Adipocyte (in vitro differentiated cells): Measurements from ENCODE around the gene ATXN7L1.

Experiments used
- DNase-seq: peaks from one replicate; pipeline ENCODE4 v3.0.0-alpha.2; 2015; ENCODE audit warnings: low read depth
- H3K27me3 ChIP-seq: replicated peaks from 2 replicates; pipeline ENCODE4 v1.7.0; 2013; ENCODE audit warnings: mild to moderate bottlenecking, low read length, moderate library complexity; ENCODE audit not compliant: control insufficient read depth, insufficient read depth
- H3K36me3 ChIP-seq: 2 replicates; pipeline ENCODE4 v1.7.0; 2013; ENCODE audit warnings: low read length, mild to moderate bottlenecking, moderate library complexity; ENCODE audit not compliant: control insufficient read depth, insufficient read depth, severe bottlenecking
- H3K4me1 ChIP-seq: 2 replicates; pipeline ENCODE4 v1.7.0; 2013; ENCODE audit warnings: mild to moderate bottlenecking, low read length, moderate library complexity; ENCODE audit not compliant: control insufficient read depth, insufficient read depth
- H3K4me3 ChIP-seq: 2 replicates; pipeline ENCODE4 v1.7.0; 2013; ENCODE audit warnings: mild to moderate bottlenecking, low read length, moderate library complexity
- H3K9ac ChIP-seq: 2 replicates; pipeline ENCODE4 v1.7.0; 2013; ENCODE audit warnings: mild to moderate bottlenecking, low read length, moderate library complexity
- H3K9me3 ChIP-seq: 2 replicates; pipeline ENCODE4 v1.7.0; 2013; ENCODE audit warnings: mild to moderate bottlenecking, low read length, moderate library complexity; ENCODE audit not compliant: control insufficient read depth

Gene ATXN7L1

DNA sequence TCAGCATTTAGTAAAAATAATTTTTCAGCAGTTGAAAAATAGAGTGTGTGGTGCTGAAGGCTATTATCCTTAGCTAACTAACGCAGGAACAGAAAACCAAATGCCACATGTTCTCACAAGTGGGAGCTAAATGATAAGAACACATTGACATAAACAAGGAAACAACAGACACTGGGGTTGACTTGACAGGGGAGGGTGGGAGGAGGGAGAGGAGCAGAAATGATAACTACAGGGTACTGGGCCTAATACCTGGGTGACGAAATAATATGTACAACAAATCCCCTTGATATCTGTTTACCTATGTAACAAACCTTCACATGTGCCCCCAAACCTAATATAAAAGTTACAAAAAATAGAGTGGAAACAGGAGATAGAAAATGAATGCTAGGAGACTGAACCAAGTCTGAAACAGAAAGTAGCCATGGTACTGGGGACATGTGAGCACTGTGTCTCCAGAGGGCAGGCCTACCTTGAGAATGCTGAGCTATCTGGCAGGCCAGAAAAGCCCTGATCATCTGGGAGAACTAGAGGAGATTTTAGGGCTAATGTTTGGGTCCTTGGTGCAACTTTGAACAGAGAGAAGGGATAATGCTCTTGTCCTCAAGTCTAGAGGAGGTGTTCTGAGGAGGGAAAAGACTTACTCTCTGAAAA, 290.4 kb downstream of the ATXN7L1 start:
- H3K9me3 ChIP-seq, result no peaks in the 10 kb centered on the region
- no peak for DNase-seq

DNA sequence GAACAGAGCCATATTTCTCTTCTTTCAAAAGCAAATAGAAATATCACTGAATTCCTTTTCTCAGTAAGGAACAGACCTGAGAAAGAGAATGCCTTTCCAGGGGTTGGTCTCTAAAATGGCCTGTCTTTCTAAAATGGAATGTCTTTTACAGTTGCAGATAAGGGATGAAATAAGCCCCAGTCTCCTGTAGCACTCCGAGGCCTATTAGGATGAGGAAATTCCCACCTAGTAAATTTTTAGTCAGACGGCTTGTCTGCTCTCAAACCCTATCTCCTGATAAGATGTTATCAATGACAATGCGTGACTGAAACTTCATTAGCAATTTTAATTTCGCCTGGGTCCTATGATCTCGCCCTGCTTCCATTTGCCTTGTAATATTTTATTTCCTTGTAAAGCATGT, 292.2 kb downstream of the ATXN7L1 start:
- Histone ChIP-seq H3K4me1 (peaks cover 5% of the 10 kb centered on the region), H3K4me3 (no peak overlapping the region), H3K27me3 (no peaks in the 10 kb centered on the region), H3K9ac (no peak overlapping the region), H3K9me3 (no peaks in the 10 kb centered on the region), H3K36me3 (no peaks in the 10 kb centered on the region)
- DNase-seq, result no peak

More for the DNA sequence above, 290.4 kb downstream of the ATXN7L1 start:
- H3K4me3 ChIP-seq, result no peak overlapping the region
- H3K36me3 ChIP-seq, result no peaks in the 10 kb centered on the region
- H3K27me3 ChIP-seq, result no peaks in the 10 kb centered on the region
- peaks cover 7% of the 10 kb centered on the region for H3K4me1 ChIP-seq
- no peak overlapping the region for H3K9ac ChIP-seq

DNA sequence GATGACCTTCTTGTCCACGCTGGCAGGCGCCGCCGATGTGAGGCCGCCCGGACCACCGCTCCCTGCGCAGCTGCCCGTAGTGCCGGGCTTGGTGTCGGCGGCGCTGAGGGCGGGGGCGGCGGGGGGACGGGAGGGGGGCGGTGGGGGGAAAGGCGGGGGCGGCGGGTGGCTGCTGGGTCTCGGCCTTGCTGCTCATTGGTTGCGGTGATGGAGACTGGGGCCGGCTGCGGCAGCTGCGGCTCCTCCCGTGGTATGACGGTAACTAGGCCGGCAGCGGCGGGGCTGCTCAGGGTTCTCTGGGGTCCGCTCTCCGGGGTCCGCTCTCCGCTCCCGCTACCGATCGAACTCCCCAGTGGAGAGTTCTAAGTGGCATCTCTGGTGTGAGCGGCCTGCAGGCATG, 293.3 kb downstream of the ATXN7L1 start:
- no peaks in the 10 kb centered on the region for H3K27me3 ChIP-seq
- H3K4me3 ChIP-seq, result no peak overlapping the region
- DNase-seq, result no peak

DNA sequence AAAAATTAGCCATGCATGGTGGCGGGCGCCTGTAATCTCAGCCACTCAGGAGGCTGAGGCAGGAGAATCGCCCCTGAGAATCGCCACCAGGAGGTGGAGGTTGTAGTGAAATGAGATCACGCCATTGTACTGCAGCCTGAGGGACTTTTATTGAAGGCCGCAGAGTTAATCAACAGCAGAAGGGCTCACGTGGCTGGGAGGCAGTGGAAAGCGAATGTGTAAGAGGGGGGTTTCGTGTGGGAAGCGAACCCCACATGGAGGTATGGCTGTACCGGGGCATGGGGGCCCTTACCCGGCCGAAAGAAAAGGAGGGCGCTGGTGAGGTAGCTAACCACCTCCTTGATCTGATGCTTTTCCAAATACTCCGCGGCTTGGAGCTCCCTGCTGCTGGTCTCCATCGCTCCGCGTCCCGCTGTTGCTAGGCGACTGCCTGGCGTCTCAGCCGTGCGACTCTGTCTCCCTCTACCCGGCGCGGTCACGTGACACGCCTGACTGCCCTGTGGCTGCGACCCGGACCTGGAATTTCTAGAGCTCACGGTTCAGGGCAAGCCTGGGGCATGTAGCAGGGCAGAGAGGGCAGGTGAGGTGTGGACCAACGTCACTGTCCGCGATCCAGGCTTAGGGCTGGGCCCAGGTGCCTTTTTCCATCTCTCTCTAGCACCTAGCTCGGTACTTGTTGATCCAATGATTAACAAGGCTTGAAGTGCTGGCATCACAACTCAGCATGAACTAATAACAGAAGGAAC, 295.2 kb downstream of the ATXN7L1 start, which contains the start of gene EFCAB10:
TSS of gene EFCAB10 (minus strand) at position 428 of the 746 bp plus-strand sequence. CDS start at position 398, 30 bp downstream.
- peaks cover 8% of the 10 kb centered on the region for H3K4me1 ChIP-seq
- no peak within 1 kb of the TSS for H3K9ac ChIP-seq
- H3K4me3 ChIP-seq, result peak within 1 kb of the TSS; percentile 64
- H3K27me3 ChIP-seq, result no peaks in the 10 kb centered on the region
- H3K9me3 ChIP-seq, result no peaks in the 10 kb centered on the region
- H3K36me3 ChIP-seq, result no peaks in the 10 kb centered on the region
- DNase-seq, result peak; percentile 39

More for the DNA sequence above, 293.3 kb downstream of the ATXN7L1 start:
- no peaks in the 10 kb centered on the region for H3K9me3 ChIP-seq
- no peaks in the 10 kb centered on the region for H3K36me3 ChIP-seq
- H3K4me1 ChIP-seq, result peaks cover 8% of the 10 kb centered on the region
- no peak overlapping the region for H3K9ac ChIP-seq

DNA sequence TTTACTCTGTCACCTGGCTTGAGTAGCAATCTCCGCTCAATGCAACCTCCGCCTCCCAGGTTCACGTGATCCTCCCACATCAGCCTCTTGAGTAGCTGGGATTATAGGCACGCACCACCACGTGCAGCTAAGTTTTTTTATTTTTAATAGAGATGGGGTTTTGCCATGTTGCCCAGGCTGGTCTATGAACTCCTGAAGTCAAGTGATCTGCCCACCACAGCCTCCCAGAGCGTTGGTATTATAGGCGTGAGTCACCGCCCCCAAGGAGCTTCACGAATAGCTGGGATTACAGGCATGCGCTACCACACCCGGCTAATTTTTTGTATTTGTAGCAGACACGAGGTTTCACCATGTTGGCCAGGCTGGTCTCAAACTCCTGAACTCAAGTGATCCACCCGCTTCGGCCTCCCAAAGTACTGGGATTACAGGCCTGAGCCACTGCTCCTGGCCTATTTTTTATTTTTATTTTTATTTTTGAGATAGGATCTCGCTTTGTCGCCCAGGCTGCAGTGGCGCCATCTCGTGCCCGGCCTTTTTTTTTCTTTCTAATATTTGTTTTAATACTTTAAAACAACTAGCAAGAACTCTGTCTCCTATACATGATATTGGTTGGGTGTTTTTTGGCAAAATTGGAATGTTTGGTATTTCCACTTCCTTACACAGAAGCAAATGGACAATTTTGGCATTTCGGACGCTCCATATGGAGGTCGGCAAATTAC, 296.2 kb downstream of the ATXN7L1 start:
- Histone ChIP-seq H3K4me3 (no peak overlapping the region), H3K9ac (no peak overlapping the region), H3K9me3 (no peaks in the 10 kb centered on the region), H3K27me3 (no peaks in the 10 kb centered on the region), H3K4me1 (peaks cover 8% of the 10 kb centered on the region), H3K36me3 (no peaks in the 10 kb centered on the region)
- no peak for DNase-seq

DNA sequence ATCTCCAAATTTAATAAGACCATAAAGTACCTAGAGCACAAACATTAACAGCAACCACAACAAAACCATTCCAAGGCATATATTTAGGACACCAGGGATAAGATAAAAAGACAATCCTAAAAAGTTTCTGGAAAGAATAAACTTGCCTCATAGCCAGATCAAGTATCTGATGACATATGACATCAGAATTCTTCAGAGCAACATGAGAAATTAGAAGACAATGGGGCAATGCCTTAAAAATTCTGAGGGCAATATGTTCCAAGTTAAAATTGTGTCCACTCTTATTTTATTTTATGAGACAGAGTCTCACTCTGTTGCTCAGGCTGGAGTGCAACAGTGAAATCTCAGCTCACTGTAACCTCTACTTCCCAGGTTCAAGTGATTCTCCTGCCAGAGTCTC, 297.9 kb downstream of the ATXN7L1 start:
- H3K9ac ChIP-seq, result no peak overlapping the region
- H3K9me3 ChIP-seq, result no peaks in the 10 kb centered on the region
- H3K27me3 ChIP-seq, result no peaks in the 10 kb centered on the region
- H3K4me3 ChIP-seq, result no peak overlapping the region
- H3K36me3 ChIP-seq, result no peaks in the 10 kb centered on the region
- DNase-seq, result peak; percentile 76
- H3K4me1 ChIP-seq, result peaks cover 8% of the 10 kb centered on the region

DNA sequence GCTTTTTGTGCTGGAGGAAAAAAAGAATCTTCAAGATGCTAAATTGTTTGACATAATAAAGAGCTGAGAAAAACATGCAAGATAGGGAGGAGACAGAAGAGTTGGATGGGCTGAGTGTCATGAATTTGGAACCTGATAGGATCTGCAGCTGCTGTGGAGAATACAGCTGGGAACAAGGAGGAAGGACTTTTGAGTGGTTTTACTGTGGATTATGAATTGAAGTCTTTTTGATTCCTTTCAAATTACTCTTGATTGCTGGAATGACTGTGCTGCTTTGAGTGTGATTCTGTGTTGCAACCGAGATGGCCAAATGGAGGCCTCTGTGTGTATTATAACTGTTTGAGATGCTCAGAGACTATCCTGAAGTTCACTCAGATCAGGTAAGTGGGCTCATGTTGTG, 299.1 kb downstream of the ATXN7L1 start:
- H3K27me3 ChIP-seq, result no peaks in the 10 kb centered on the region
- no peak overlapping the region for H3K4me3 ChIP-seq
- no peaks in the 10 kb centered on the region for H3K36me3 ChIP-seq
- peaks cover 8% of the 10 kb centered on the region for H3K4me1 ChIP-seq
- DNase-seq, result peak; percentile 58
- H3K9me3 ChIP-seq, result no peaks in the 10 kb centered on the region
- H3K9ac ChIP-seq, result no peak overlapping the region

DNA sequence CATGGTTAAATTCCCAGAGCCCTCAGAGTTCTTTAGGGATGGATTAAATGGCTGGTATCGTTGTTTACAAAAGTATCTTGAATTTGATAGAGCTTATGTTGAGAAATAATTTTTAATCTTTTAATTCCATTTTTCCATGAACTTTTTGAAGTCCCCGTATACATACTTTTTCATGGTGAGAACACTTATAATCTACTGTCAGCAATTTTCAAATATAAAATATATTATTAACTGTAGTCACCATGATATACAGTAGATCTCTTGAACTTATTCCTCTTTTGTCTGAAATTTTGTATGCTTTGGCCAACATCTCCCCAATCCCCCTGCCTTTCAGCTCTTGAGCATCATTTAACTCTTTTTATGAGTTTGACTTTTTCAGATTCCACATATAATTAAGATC, 304.5 kb downstream of the ATXN7L1 start:
- no peak for DNase-seq
- no peaks in the 10 kb centered on the region for H3K27me3 ChIP-seq
- H3K9me3 ChIP-seq, result no peaks in the 10 kb centered on the region
- H3K4me1 ChIP-seq, result peaks cover 13% of the 10 kb centered on the region
- peaks cover 26% of the 10 kb centered on the region for H3K36me3 ChIP-seq
- H3K9ac ChIP-seq, result no peak overlapping the region
- H3K4me3 ChIP-seq, result no peak overlapping the region

DNA sequence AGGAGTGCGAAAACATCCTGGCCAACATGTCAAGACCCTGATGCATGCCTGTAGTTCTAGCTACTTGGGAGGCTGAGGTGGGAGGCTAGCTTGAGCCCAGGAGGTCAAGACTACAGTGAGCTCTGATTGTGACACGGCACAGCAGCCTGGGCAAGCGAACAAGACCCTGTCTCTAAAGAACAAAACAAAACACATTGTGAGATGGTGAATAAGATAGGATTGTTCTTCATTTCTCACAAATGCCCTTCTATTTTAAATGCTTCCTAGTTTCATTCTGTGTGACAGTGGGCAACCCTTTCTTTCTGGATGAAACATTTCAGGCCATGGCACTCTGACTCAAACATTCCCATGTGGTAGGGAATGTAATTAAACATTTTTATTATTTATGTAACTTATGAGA, 308.6 kb downstream of the ATXN7L1 start:
- peaks cover 64% of the 10 kb centered on the region for H3K36me3 ChIP-seq
- H3K27me3 ChIP-seq, result no peaks in the 10 kb centered on the region
- no peak for DNase-seq
- no peak overlapping the region for H3K4me3 ChIP-seq
- H3K9me3 ChIP-seq, result no peaks in the 10 kb centered on the region
- no peak overlapping the region for H3K9ac ChIP-seq
- peaks cover 13% of the 10 kb centered on the region for H3K4me1 ChIP-seq

DNA sequence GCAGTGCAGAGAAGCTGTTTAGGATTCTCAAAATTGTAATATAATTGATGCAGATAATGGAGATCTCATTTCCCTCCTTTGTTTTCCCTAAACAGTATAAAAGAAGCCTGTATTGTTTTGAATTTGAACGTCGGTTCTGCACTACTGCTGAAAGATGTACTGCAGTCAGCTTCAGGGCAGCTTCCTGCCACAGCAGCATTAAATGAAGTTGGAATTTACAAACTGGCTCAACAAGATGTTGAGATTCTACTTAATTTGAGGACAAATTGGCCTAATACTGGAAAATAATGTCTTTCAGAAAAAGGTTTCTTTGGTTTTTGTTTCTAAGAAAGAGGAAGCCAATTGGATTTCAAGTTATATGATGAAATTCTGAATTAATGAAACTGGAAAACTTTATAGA, 309.4 kb downstream of the ATXN7L1 start:
- no peak for DNase-seq
- Histone ChIP-seq H3K9ac (no peak overlapping the region), H3K27me3 (no peaks in the 10 kb centered on the region), H3K4me1 (peaks cover 13% of the 10 kb centered on the region), H3K9me3 (no peaks in the 10 kb centered on the region), H3K4me3 (no peak overlapping the region), H3K36me3 (peaks cover 70% of the 10 kb centered on the region)

DNA sequence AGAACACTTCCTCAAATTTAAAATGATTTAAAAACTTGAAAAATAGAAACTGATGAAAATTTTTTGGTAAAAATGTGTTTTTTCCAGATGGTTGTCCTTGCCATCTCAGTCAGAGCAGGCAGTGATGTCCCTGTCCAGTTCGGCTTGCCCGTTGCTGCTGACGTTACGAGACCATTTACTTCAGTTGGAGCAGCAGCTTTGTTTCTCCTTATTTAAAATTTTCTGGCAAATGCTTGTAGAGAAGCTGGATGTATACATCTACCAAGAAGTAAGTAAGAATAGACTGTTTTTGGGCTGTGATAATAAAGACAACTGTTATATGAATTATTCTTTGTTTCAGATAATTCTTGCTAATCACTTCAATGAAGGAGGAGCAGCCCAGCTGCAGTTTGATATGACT, 311.2 kb downstream of the ATXN7L1 start:
- Histone ChIP-seq H3K9ac (no peak overlapping the region), H3K36me3 (peaks cover 83% of the 10 kb centered on the region), H3K9me3 (no peaks in the 10 kb centered on the region), H3K27me3 (no peaks in the 10 kb centered on the region), H3K4me1 (no peaks in the 10 kb centered on the region), H3K4me3 (no peak overlapping the region)
- no peak for DNase-seq
